HG02763 (cell line): ENCODE data around the gene TPD52L1.

Experiments used
- ATAC-seq: cut with Tn5 transposase; IDR thresholded peaks from one replicate; pipeline ENCODE4 v1.9.1; 2021; ENCODE audit warnings: mild to moderate bottlenecking, moderate library complexity; ENCODE audit not compliant: unreplicated experiment

The TPD52L1 gene

DNA sequence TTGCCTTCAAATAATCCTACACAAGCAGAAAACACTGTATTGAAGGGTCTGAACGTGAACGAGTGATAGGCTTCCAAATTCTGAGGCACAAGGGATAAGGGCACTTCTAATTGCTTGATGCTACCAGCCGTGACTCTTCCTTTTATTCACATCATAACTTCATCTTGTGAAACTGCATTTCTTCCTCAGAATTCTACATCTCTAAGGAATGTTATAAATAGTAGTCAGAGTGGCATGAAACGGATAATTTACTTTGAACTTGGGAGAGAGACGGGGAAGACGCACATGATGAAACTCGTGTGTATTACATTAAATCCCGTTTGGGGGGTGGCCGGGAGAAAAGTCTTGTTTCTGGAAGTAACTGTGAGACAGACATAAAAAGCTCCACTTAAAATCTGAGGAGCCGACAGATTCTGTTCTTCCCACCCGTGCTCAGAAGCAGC, 147.4 kb downstream of the TPD52L1 start:
- no peak for ATAC-seq

DNA sequence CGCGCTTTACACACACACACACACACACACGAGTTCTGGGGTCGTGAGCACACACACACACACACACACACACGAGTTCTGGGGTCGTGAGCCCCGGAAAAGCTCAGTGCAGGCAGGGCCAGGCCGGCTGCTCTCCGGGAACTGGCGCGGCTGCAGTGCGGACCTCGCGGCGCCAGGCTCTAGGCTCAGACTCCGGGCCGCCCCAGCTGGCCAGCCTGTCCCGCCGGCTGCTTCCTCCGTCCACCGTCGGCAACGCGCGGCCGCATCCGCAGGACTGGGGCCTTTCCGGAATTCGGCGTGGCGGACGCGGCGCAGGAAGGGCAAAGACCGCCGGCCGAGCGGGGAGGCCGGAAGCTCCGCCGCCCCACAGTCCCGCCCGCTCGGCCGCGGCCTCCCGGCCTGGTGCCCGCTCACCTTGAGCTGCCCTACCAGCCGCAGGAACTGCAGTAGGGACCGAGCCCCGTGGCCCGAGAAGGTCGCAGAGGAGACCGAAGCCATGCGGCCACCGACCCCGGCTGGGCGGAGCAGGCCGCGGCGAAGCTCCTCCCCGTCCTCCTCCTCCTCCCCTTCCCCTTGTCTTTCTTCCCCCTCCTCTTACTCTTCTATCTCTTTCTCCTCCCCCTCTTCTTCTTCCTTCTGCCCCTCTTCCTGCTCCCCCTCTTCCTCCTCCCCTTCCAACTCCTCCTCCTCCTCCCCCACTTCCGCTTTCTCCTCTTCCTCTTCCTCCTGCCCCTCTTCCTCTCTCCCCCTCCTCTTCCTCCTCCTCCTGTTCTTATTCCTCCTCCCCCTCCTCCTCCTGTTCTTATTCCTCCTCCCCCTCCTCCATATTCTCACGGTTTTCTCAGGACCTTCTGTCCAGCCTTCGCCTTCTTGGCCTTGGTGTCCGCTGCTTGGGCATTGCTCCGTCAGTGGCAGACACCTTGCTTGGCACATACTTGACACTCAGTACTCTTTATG, 148.1 kb downstream of the TPD52L1 start, which contains the start of gene HDDC2:
Gene HDDC2 (minus strand): TSS at position 533 of the 957 bp plus-strand sequence. CDS start 35 bp downstream, at position 498.
- peak; percentile 92 for ATAC-seq

DNA sequence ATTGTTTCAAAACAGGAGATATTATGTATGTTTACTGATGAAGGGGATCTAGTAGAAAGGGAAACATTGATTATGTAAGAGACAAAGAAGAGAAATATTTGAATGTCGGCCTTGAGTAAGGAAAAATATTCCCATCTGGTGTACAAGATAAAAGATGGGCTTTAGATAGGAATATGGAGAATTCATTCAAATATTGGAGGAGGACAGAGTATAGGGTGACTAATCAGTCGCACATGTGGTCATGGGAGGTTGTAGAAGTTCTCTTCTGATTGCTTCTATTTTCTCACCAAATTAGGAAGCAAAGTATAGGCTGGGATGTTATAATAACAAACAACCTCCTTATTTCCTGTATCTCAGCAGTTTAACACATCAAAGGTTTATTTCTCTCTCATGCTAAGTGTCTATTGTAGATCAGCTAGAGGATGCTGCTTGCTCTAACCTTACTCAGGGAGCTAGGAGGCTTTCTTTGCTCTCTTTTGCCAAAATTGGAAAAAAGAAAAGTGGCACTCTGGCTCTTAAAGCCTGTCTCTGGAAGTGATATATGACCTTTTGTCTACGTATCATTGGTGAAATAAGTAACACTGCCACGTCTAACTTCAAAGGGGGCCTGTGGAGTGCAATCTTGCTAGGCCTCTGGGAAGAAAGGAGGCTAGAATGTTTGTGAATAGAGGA, 149.4 kb downstream of the TPD52L1 start:
- no peak for ATAC-seq

DNA sequence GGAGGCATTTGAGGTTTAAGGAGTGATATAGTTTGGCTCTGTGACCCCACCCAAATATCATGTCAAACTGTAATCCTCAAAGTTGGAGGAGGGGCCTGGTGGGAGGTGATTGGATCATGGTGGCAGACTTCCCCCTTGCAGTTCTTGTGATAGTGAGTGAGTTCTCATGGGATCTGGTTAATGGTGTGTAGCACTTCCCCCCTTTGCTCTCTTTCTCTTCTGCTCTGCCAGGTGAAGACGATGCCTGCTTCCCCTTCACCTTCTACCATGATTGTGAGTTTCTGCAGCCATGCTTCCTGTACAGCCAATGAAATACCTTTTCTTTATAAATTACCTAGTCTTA, 149.9 kb downstream of the TPD52L1 start:
- ATAC-seq = no peak

DNA sequence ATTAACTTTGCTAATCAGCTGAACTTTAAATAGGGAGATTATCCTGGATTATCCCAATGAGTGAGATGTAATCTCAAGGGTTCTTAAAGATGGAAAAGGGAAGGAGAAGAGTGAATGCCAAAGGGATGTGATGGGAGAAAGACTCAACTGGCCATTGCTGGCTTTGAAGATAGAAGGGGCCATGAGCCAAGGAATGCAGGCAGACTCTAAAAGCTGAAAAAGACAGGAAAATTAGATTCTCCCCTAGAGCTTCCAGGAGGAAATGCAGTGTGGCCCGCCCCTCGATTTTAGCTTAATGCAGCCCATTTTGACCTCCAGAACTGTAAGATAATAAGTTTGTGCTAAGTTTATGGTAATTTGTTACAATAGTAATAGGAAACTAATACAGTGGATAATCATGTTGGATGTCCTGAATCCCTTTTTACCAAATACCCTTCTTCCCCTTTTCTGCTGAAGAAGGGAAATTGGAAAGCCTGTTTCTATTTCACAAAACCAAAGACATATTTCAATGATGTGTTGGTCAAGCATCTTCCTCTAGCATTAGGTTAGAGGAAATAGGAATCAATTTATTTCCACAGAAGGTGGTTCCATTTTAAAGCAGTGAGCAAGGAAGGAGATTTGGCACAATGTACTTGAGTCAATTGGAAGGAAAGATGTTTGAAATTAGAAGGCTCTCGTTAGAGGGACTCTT, 151.5 kb downstream of the TPD52L1 start:
- ATAC-seq = no peak

DNA sequence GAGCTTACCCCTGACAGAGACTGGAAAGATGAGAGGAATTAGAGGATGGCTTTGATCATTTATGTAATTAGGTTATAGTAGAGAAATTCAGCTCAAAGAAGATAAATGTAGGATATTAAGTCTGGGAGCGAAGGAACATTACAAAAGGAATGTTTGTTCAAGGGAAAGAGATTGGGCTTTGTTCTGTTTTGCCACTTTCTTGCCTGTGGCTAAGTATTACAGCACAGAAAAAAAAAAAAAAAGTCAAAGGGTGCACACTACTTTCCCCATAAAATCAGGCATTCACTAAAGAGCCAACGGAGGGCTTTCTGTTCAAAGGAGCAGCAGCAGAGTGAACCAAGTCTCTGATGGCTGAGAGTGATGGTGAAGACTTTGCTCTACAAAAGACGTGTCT, 153.2 kb downstream of the TPD52L1 start:
- no peak for ATAC-seq

DNA sequence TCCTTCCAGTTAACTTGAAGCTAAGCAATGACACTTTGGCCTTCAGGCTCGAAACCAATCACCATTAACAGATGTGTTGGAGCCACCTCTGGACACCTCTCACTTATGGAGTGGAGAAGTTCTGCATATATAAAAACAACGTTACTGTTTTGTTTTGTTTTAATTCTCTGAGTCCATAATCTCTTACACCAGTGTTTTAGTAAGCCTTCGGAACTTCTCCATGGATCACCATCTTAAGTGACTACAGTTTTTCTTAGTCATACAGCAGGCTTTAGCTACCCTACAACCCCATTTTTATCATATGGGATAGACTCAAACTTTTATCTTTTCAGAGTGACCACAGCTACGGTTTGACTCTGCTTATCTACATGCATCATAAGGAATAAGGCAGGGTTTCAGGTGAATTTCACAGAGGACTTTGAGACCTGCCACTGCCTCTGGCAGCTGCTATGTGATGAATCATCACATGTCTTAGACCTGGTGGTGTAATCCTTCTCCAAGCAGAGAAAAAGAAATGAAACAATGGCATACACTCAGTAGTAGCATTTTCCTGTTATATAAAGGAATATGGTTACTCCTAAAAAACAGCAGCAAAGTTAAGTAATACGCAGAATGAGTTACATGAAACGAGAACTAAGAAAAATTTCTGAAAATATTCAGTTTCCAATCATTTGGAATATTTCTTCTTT, 153.7 kb downstream of the TPD52L1 start:
- ATAC-seq = no peak

DNA sequence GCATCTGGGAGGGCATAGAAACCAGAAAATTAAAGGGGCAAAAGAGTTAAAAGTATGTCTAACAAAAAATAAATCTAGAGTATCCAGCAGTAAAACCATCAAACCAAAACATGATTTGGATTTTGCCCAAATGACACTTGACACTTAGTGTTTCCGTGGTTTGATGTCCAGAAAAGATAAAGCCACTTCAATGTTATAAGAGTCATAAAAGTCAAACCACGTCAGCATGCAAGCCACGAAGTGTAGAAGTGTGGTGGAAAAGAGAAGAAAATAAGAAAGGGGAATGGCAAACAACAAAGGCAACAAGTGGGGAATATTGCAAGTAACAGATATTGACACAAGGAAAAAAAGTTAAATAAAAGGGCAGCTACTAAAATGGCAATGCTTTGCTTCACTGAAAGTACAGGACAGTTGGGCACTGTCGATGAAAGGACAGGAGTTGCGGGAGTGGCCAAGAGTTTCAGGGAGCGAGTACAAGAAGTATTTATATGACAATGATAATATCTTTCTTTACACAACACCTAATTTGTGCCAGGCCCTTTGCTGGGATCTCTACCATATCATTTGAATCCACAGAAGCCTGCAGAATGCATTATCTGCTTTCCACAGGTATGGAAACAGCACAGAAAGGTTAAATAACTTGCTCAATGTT, 154.5 kb downstream of the TPD52L1 start:
- no peak for ATAC-seq

DNA sequence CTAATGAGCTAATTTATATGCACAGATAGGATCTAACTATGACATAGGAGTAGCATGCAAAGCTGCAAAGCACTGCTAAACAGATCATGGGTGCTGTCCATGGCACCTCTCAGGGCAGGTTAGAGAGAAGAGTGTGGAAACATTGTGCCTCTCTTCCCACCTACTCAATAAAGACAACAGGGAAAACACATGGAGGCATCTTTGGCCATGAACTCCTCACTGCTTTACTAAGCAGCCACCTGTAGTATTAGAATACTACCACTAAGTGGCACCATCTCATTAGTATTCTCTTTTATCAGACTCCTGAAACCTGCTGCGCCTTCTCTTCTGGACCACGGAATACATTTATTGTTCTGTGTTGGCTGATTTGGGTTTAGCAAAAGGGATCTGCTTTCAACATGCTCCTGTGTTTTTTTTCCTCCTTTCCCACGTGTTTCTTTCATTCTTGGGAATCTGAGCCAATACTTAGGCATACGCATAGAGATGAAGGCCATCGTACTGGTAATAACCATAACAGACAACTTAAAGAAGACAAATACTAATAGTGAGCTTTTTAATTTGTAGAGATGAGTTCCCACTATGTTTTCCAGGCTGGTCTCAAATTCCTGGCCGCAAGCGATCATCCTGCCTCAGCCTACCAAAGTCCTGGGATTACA, 157.5 kb downstream of the TPD52L1 start:
- peak; percentile 90 for ATAC-seq

DNA sequence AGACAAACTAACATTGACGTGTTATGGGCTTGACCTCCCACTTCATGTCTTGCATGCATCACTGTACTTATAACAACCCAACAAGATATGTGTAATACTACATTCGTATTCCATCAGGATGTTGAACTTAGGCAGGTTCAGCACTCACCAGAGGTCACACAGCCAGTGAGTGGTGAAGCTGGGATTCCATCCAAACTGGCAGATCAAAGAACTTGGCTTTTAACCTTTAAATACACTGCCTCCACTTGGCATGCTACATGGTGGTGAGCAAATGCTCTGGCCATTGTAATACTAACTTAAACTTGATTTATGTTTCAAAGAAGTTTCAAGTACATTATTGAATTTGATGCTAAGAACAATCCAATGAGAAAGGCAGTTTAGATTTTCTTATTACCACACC, 158.9 kb downstream of the TPD52L1 start:
- no peak for ATAC-seq

DNA sequence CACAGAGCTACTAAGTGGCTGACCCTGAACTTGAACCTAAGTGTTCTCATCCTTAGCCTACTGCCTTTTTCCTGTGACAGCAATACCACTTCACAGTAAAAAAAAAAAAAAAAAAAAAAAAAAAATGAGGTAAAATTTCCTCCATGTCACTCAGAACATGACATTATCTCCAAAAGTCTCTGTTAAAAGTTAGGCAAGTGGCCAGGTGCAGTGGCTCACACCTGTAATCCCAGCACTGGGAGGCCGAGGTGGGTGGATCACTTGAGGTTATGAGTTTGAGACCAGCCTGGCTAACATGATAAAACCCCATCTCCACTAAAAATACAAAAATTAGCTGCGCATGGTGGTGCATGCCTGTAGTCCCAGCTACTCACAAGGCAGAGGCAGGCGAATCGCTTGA, 159.4 kb downstream of the TPD52L1 start:
- ATAC-seq = no peak
